Measurements from ENCODE around the gene CUTA.

Gene CUTA

DNA sequence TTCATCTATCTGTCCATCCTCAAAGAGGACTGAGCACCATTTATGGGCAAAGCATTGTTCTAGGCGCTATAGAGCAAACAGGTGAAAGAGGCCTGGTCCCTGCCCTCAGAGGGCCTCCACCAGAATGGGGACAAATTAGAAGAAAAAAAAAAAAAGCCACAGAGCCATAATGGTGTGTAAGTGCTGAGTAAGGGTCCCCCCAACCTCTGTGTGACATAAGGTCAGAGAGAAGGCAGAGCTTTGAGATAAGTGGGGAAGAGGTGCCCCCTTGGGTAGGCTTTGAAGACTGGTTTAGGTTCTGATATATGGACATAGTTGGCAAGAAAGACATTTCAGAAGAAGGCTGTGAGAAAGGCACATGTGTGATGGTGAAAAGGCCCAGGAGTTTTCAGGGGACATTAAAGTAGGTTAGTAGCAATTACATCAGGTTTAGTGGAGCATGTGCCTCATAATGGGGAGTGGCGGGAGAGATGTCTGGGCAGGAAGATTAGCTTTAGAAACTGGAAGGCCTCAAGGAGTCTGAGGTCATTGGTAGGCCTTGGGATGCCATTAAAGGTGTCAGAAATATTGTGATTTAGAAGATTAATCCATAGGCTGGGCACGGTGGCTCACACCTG is 21.2 kb upstream of the CUTA start:
- DNase-seq, result no peak

DNA sequence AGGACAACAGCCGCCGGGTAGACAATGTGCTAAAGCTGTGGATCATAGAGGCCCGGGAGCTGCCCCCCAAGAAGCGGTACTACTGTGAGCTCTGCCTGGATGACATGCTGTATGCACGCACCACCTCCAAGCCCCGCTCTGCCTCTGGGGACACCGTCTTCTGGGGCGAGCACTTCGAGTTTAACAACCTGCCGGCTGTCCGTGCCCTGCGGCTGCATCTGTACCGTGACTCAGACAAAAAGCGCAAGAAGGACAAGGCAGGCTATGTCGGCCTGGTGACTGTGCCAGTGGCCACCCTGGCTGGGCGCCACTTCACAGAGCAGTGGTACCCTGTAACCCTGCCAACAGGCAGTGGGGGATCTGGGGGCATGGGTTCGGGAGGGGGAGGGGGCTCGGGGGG is 19.8 kb upstream of the CUTA start:
- DNase-seq, result no peak

DNA sequence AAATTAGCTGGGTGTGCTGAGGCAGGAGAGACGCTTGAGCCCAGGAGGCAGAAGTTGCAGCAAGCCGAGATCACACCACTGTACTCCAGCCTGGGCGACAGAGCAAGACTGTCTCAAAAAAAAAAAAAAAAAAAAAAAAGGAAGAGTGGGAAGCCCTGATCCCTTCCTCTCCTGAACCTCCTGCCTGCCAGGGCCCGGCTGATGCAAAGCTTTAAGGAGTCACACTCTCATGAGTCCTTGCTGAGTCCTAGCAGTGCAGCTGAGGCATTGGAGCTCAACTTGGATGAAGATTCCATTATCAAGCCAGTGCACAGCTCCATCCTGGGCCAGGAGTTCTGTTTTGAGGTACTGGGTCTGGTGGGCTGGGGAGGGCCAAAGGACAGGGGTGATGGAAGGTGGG is 17.1 kb upstream of the CUTA start:
- no peak for DNase-seq

DNA sequence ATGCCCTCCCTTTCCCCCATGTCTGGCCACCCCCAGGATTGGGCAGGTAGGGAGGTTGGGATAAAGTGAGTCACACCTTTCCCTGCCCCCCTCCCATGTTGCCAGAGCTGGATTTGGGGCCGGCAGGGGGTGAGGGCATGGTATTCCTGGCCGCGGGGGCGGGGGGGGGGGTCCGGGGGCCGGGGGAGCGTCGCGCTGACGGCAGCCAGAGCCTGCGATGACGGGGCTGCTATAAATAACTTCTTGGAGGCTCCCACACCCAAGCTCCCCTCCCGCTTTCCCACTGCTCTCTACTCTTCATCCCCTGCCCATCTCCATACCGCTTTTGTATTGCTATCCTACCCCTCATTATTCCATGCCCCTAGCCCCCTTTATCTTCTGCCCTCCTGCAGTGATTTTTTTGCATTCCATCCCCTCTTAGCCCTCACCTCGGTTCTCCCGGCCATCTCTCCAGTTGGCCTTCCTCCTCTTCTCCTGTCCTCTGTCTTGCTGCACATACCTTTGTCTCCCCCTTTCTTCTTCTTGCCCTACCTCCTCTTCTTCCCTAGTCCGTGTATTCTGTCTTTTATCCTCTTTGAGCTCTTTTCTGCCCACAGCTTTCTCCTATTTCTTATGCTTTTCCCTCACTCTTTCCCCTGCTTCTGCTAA is 15.8 kb upstream of the CUTA start:
- no peak for DNase-seq

DNA sequence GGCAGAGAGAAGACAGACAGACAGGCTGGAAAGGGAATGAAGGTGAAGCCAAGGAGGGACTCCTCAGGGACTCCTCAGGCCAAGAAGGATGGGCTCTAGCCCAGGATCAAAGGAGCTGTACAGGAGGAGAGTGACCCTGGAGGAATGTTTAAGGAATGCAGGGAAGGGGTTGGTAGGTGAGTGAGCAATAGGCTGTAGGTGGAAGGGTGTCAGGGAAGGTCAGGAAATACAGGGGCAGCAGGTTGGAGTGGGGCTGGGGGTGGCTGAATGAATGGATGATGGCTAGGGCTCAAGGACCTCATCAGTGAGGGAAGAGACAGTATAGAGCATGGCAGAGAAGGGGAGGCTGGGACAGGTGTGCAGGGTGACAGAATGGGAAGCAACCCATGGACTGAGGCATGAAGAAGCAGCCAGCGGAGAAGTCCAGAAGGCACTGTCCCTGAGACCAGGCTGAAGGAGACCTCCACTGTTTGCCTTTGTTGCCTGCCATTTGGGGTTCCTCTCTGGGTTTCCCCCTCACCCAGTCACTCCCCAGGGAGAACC is 15.2 kb upstream of the CUTA start:
- DNase-seq, result no peak

DNA sequence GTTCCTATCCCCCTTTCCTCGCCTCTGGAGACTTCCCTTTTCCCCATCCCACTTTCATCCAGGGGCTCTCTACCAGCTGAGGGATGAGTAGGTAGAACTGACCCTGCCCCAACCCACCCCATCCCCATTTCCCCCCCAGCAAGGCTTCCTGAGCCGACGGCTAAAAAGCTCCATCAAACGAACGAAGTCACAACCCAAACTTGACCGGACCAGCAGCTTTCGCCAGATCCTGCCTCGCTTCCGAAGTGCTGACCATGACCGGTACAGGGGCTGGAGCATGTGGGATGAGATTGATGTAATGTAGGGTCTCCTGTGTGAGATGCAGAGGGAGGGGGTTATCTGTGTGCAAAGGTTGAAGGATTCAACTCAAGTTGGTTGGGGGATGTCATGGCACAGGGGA is 14.6 kb upstream of the CUTA start:
- no peak for DNase-seq

DNA sequence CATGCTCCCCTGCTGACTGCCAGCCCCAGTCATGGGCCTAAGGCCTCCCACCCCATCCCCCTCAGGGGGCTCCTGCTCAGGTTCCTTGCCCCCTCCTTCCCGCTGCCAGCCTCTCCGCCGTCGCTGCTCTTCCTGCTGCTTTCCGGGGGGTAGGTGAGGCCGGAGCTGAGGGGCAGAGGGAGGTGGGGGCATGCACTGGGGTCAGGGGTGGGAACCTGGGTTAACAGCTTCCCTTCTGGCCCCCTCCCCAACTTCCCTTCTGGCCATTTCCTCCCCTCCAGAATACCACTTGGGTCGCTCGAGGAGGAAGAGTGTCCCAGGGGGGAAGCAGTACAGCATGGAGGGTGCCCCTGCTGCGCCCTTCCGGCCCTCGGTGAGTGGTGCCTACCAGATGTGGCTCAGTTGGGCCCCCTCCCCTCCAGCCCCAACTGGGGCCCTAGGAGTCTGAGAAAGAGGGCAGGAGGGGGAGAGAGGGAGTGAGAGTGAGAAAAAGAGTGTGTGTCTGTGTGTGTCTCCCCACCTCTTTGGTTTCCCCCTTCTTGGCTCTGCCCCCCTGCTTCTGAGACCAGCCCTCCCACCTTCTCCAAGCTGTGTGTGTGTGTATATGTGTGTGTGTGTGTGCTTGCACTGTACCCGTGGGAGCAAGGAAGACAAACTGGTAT is 14.1 kb upstream of the CUTA start:
- DNase-seq, result no peak

DNA sequence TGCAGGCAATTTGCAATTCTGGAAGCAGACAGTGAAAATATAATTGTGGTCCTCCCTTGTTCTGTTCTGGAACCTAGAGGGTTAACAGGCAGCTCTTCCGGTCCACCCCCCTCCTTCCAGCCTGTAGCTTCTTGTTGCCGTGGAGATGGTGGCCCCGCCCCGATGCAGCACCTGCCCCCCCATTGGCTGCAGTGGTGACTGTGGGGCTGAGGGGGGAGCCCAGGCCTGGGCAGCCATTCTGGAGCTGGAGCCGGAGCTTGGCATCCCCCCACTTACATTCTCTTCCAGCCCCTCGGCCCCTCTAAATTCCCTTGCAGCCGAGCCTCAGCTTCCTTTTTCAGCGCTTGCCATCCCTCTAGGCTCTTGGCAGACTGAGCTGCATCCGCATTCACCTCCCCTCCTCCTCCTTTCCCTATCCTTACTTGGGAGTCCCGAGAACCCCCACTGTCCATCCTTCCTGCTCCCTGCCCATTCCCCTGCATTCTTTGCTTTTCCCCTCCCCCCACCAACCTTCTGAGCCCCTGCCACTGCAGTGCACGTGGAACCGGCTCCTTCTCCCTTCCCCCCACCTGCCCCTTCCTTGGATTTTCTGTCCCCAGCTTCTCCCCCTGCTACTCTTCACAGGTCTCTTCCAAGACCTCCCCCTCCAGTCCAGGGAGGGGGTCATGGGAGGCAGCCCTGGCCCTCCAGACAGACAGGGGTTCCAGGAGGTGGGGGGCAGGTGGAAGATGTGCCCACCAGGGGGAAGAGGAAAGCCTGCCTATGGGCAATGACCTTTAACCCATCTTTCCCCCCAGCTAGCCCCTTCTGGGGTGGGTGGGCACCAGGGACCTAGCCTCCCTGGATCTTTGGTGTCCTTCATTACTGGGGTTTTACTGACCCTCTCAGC is 13.3 kb upstream of the CUTA start:
- DNase-seq, result peak; percentile 94

DNA sequence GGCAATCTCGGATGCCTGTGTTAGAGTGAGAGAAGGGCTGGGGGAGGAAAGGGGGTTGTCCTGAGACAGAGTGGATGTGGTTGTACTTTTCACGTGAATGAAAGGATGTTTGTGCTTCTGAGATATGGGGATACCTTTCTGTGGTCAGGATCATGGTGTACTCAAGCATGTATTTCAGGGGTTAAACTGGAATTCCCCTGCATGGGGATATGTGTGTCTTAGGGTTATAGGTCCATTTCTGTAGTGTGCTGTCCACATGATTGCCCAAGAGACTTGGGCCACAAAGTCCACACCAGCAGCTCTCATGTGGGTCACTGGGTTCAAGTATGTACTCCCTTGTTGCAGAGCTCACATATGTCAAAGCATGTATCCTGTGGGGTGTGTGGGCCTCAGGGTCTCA is 12.4 kb upstream of the CUTA start:
- no peak for DNase-seq

DNA sequence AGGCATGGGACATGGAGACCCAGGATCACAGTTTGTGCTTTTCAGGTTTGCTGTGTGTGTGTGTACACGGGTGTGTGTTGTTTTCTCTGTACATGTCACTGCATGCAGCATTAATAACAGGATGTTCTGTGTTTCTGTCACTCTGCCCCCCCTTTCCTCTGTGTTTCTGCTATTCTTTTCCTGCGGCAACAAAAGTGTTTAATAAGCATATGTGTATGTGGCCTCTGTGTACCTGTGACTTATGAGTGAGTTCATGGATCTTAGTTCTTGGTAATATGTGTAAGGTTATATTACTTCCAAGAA is 11.8 kb upstream of the CUTA start:
- peak; percentile 40 for DNase-seq

DNA sequence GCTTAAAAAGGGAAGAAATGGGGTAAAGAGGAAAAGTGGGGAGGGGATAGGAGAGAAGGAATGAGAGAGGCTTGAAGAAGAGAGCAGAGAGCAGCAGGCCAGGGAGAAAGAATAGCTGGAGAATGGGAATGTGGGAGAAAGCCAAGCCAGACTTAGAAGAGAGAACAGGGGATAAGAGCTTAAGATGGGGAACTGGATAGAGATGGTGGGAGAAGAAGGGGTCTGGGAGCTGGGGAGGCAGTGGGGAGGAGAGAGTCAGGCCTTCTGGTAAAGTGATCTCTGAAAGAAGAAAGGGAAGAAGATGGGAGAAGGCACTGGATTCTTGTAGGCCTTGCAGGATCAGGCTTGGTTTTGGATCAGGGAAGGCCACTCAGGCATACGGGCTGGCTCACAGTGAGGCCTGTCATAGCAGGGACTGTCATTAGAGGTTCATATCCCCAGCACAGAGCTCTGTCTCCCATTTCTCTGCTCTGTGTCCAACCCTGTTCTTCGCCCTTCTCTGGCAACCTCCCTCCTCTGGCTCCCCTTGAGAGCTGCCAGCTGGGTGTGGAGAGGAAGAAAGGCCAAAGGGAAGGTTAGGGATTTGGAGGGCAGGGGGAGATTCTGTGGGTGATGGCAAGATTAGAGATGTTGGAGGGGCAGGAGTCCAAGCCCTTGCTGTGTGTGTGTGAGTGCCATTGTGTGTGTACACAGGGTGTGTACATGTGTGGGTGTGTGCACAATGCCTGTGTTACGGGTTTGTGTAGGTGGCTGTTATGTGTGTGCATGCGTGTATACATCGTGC is 11.3 kb upstream of the CUTA start:
- peak; percentile 46 for DNase-seq

DNA sequence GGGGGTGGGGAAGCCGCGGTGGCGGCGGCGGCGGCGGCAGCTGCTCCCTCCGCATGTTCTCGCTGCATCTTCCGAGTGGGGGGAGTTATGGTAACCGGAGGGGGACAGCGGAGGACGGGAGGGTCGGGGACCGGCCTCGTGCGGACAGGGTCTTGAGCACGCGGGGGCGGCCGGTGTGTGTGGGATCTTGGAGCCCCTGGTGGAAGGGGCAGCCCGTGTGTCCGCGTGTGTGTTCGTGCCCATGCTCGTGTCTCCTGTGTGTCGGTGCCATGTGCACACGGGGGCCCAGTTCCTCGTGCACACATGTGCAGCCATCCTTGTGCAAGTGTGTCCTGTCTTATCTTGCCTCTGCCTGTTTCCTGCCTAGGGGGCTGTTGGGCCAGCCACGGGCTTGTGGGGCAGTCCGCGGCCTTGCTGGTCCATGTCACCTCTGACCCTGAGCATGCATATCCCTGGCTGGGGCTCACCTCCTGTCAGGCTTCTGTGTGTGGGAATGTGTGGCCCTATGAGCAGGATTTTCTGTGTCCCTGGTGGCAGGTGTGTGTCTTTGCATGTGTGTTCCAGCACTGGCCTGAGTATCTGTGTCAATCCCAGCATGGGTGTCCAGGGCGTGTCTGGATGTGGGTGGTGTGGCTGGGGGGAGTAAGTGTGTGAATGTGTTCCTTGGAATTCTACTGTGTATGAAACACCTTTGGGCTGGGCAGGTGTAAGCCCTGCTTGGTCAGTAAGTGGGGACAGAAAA is 10.5 kb upstream of the CUTA start:
- DNase-seq, result peak; percentile 82

DNA sequence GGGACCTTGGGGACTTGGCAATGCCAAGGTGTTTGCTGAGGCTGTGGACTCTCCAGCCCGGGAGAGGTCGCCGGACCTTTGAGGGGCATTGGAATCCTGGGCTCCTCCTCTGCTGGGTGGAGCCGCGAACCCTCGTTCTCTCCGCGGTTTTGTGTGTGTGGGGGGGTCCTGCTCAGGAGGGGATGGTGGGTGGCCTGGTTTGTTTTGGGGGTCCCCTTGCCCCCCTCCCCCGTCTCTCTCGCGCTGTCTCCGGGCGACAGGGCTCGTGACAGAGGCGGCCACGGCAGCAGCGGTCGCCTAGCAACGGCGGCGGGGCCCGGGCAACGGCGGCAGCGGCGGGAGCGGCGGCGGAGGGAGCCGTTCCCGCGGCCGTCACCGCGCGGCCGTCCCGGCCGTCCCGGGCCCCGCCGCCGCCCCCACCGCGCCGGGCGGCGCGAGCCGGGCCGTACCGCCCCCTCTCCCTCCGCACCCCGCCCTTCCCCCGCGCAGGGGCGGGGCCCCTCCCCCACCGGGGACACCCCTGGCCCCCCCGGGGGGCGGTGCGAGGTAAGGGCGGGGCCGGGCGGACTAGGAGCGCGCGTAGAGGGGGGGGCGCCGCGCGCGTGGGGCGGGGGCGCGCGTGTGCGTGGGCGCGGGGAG is 9.8 kb upstream of the CUTA start:
- peak; percentile 58 for DNase-seq

DNA sequence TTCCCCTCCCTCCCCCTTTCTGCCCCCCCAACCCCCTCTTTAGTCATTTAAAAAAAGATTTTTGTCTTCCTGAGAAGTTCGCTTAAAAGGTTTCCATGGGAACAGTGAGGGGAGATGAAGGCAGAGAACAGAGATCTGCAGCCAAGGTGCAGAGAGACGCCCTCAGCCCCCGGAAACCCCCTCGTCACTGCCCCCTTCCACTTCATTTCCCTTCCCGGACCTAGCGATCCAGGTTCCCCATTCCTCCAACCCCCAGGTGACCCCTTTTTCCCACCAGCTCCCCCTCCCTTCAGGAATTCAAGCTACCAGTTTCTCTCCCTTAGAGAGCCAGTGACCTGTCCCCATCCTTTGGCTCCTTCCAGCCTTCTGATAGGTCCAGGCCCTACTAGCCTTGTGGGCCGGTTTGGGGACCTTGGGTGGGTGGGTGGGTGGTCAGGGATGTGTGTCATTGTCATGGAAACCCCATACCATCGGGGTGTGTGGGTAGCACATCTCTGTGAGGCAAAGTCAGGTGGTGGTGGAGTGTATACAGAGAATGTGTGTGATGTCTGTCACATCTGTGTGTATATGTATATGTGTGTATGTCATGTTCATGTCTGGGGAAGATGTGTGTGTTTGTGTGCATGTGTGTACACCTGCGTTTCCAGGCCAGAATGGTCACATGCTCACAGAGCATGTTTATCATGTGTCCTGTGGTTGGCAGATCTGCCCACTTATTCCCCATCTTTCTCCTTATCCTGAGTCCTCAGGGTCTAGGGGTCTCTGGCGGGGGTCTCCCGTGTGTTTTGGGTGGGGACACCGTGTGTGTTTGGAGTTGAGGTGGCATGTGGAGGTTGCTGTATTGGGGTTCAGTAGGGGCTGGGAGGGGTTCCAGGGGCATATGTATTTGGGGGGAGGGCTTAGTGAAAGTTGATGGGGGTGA is 8.9 kb upstream of the CUTA start:
- DNase-seq, result peak; percentile 44

DNA sequence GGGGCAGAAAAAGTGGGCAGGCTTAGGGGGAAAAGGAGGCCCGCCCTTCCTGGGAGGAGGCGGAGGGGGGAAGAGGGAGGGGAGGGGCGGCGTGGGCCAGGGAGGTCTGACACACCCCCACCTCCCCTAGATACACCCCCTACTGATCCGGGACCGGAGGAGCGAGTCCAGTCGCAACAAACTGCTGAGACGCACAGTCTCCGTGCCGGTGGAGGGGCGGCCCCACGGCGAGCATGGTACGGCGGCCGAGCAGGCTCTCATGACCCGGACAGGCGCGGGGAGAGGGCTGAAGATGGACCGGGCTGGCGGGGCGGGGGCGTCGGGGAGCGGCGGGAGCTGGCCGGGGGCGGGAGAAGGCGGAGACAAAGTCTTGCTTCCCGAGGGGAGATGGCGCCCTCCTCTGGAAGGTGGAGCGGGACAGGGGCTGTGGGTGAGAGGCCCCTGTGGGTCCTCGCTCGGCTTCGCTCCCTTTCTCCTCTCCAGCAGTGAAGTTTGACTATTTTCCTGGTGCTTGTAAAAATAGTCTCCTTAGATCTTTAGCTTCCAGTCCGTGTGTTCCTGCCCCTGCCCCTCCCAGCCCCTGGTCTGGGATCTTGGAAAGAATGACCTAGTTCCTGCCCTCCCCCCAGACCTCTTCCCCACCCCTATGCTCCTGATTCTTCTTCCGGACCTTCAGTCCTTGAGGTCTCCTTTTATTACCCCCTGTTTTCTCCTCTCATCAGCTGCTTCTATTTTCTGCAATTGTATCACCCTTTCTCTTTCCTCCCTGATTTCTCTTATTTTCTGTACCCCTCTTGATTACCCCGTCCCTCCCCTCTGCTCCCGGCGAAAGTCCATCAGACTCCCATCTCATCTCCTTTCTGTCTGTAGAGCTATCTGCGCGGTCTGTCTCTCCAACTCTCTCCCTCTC is 8.0 kb upstream of the CUTA start:
- DNase-seq, result peak; percentile 92

DNA sequence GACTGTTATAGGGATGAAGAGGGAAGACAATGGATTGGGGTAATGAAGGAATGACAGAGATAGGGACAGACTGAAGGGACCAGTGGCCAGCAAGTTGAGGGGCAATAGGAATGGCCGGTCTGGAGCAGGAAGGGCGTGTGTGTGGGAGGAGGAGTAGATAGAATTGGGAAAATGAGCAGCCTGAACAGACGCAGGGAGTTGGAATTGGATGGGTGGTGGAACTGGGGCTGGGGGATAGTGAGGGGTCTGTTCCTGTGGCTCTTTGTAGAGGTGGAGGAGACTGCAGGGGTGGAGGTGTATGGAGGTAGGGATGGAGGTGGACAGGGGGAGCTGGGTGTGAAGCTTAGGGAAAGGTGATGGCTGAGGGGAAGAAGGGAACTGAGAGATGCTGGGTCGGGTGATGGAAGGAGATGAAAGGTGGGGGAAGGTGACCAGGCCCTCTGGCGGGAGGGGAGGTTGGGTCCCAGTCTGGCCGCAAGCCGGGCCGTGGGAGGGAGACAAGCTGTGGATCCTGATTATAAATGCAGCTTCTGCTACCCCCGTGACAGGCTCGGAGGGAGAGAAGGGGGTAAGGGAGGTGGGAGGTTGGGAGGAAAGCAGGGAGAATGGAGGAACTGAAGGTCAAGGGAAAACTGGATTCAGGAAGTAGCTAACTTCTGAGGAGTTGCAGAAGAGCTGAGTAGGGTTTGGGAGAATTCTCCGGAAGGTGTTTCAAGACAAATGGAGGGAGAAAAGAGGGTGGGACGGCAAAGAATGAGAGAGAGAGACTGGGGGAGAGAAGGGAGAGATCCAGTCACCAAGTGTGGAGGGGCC is 7.2 kb upstream of the CUTA start:
- no peak for DNase-seq

DNA sequence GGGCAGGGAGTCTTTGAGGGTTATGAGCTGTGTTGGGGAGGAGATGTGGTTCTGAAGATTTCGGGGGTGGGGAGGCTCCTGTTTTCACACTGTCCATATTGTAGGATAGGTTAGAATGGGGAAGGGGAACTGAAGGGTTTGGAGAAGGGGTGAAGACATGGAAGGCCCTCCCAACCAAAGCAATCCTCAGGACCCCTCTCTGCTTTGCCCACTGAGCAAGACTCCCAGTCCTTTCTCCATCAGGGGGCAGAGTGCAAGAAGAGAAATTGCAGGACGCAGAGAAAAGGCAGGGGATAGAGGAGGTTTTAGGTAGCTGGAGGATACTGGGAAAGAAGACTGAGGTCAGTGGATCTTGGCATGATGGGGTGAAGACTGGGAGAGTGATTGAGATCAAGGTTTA is 5.9 kb upstream of the CUTA start:
- DNase-seq, result no peak

DNA sequence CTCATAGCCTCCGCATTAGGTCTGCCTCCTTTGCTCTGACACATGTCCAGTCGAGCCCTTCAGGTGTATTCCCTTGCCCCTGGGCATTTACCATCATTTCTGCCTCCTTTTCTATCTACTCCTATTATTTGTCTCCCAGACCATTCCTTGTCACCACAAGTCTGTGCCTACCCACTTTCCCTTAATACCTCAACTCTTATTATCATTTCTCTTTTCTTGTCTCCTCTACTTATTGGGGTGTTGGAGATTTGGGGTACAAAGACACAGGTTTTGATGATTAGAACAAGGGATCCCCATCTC is 3.4 kb upstream of the CUTA start:
- DNase-seq, result no peak

Measured in hematopoietic multipotent progenitor cell treated with erythropoietin and hydrocortisone succinate and interleukin-3 and kit ligand, for 6 days (in vitro differentiated cells).